LNCAP (cell line): ENCODE results near the gene DTNBP1.

Experiments
- CTCF ChIP-seq: fragments of 450-650 bp; IDR thresholded peaks from 2 replicates; pipeline ENCODE4 v1.5.1; 2017; ENCODE audit warnings: mild to moderate bottlenecking

DTNBP1 gene

GRCh38 chr6:15508931-15509330 is 153.9 kb downstream of the DTNBP1 start:
- TF ChIP-seq CTCF, result no peak

GRCh38 chr6:15508441-15508871 is 154.4 kb downstream of the DTNBP1 start:
- TF ChIP-seq CTCF, result no peak

- TF ChIP-seq CTCF, result no peak
These were observed 155.1 kb downstream of the DTNBP1 start for GRCh38 chr6:15507746-15508145.

GRCh38 chr6:15507221-15507620 is 155.6 kb downstream of the DTNBP1 start:
- no peak for TF ChIP-seq CTCF

GRCh38 chr6:15506066-15506465 is 156.8 kb downstream of the DTNBP1 start:
- no peak for TF ChIP-seq CTCF

- TF ChIP-seq CTCF, result no peak
These were observed 157.3 kb downstream of the DTNBP1 start for GRCh38 chr6:15505463-15505918.

- TF ChIP-seq CTCF, result no peak
These were observed 158.1 kb downstream of the DTNBP1 start for GRCh38 chr6:15504581-15505350.
